Left renal cortex interstitium (tissue), 4 donors: Measurements from ENCODE around the gene ADAMTS5. TPM values are rescaled to one million over a fixed set of nuclear protein-coding genes. Genes with fewer than 3 reads are reported as not detected.
A peak's percentile ranks its signal among the peaks of the same experiment; 100 is the strongest.

Source experiments
- DNase-seq, 4 donors: peaks; one replicate each; pipeline ENCODE4 v3.0.0-alpha.2; 2013; ENCODE audit warnings: low read depth in 4 of 4, low spot score in 2 of 4, missing footprints in 1 of 4
- polyA plus RNA-seq, 4 donors: library from polyadenylated mRNA; unstranded; fragments of 120-200 nt; gene quantifications; one replicate each; pipeline ENCODE4 v1.2.1, GENCODE V29; 2013; ENCODE audit not compliant: insufficient read length in 4 of 4

ADAMTS5 gene
- polyA plus RNA-seq, result 10 to 100 TPM; 19.1 to 25.8 (median 23.5) TPM

DNA sequence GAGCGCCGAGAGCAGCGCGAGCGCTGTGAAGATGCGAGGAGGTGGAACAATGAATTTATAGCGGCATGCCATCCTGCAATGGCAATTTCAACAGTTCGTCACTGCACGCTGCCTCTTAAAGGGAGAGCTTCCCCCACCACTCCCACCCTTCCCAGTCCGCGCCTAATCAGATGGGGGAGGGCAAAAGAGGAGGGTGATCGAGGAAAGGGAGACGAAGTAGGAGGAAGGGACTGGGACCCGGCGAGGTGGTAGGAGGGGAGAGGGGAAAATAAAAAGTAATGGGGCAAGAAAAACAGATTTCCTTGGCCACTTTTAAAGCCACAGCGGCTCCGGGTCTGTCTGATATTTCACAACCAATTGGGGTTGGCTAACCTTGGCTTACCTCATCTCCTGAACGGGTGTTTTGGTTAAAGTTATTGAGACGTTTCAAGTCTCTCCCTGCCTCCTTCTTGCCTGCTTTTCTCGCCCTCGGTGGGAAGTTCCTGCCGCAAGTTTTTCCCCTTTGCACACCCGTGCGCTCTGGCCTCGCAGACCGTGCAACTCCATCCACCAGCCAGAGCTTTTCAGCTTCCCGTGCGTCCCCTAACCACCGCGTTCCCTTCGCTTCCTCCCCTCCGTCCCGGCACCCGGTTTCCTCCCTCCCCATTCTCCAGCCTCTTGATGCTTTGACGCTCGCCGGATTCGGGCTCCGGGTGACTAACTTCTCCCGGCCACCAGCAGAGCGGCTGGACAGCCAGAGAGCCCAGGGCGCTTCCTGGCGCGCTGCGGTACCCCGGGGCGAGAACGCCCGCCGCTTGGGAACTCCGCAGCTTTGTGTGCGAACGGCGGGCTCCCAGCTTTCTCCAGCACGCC is at the start of gene ADAMTS5:
ADAMTS5 (minus strand) TSS at position 27 of the 852 bp plus-strand sequence. CDS start 697 bp downstream, outside the sequence.
- peak in 3 of 4 donors; percentile 62 to 90 (median 81) for DNase-seq

DNA sequence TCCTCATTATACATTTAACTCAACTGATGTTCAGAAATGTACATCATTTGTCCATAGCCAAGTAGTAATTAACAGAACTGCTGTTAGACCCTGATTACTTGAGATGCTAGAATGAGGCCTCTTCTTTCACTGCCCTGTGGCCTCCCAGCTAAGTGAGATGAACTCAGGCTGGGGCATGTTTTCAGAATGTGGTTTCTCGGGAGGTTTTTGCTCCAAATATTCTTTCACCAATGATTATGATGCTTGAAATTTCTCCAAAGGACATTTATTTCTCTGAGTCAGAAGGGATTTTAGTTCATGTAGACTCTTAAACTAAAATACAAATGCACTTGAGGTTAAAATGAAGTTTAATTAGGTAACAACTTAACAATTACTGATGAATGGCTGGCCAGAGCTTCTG is 34.6 kb upstream of the ADAMTS5 start:
- DNase-seq, result no peak

DNA sequence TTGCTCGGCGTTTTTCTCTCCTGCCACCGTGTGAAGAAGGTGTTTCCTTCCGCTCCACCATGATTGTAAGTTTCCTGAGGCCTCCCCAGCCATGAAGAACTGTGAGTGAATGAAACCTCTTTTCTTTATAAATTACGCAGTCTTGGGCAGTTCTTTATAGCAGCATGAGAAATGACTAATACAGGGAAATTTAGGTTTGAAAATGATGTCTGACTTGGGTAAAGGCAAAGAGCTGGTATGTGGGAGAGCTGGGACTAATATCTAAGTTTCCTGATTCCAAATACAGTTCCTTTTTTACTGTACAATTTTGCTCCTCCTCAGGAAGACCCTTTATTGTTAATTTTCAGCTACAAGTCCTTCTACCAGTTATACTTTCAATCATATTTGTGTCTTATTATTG is 16.7 kb upstream of the ADAMTS5 start:
- DNase-seq, result no peak

DNA sequence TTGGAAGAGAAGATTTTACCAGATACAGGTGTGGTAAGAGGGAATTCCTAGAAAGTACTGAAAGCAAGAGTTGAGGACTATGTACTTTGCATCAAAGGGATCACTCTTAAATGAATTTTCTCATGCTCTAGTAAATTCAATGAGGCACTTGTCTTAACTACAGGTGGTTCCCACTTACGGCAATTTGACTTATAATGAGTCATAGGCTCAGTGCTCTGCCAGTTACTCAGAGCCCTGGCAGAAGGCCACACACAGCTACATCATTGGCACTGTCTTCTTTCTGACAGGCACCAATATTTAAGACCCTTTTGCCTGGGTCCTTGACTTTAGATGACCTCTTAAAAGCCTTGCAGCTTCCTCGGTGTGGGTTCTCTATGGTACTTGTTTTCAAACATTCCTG is 15.9 kb upstream of the ADAMTS5 start:
- DNase-seq, result no peak

DNA sequence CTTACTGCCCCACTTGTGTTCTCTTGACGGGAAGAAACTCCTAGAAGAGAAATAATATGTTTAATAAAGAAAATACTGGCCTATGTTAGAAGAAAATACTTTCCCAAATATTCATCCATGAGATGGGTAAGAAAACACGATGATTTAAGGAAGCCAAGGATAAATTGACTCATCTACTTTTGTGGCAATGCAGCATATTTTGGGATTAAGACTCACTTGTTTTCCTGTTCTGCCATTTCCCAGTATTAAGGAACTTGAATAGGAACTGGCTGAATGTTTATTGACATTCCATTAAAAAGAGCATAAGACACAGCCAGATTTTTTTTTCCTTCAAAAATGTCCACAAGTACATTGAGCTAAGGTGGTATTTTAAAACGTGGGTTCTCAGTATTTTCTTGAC is 10.9 kb upstream of the ADAMTS5 start:
- DNase-seq, result no peak

DNA sequence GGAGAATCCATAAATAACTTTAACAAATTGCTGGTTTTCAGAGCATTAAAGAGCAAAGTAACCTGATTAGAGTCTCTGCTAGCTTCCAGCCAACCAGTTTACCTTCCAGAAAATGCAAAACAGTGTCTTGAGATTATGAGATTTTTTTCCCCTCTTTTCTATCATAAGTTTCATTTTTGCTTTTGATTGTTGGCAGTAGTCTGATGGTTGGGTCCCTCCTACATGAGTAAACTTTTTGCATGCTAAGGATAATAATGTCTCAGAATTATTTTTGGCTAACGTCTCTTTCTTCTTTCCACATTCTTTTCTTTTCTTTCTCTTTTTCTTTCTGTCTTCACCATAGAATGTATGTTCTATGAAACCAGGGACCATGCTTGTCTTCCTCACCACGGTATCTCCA is 6.3 kb upstream of the ADAMTS5 start:
- DNase-seq, result no peak

DNA sequence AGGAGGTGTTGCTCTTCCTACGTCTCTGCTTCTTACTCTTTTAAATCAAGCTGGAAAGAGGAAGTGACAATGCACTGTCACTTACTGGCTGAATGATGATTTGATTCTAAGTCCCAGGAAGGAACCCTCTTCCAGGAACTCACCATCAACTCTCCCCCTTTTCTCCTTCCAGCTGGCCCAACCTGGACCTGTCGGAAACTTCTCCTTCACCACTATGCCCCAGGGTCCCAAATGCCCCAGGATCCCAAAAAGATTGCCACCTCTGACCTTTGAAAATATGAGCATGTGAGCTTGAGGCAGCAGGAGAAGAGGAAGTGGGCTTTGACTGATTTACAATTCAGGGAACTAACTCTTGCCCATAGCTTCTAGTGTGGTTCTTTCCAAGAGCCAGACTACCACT is 5.3 kb upstream of the ADAMTS5 start:
- DNase-seq, result no peak

DNA sequence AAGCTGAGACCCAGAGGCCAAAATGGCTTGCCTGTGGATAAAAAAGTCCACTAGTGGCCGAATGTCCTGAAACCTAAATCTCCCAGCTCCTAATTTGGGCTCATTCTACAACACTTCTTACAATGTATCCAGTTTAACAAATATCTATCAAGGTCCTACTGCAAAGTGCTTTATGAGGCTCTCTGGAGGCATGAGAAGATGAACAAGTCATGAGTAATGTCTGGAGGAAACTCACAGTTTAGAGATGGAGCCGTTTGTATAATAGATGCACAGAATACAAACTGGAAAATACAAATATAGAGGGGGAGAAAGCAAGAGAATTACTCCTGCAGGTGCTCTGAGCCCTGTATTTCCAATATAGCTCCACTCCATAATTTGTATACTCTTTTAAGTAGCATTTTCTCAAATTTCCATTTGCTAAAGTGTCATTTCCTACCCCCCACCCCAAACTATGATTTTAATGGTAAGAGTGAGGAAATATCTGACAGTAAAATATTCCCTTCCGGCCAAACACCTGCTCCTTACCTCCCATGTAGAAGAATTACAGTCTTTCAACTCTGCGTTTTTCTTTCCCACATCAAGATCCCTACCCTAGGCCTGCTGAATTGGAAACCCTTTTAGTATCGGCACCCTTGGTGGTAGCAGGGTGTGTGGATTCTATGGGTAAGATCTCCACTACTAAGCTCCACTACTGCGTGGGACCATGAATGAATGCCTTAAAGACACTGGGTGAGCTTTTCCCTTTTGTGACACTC is 3.3 kb upstream of the ADAMTS5 start:
- no peak for DNase-seq

DNA sequence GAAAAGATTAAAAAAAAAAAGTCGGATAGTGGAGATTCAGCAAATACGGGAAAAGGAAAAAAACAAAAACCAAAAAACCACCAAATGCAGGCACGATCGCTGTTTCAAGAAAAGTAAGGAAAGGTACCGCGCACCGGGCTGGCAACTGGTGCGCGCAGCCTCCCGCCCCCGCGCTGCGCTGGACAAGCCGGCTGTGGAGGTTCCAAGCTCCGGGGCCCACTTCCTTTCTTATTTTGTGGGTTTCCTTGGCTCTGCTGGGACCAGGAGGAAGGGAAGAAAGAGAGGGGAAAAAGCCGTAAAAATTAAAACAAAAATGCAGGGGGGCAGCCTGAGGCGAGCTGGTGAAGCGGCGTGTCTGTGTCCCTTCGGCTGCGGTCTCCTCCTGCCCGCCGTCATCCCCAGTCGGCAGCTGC is 233 bp downstream of the ADAMTS5 start:
- DNase-seq, result no peak

DNA sequence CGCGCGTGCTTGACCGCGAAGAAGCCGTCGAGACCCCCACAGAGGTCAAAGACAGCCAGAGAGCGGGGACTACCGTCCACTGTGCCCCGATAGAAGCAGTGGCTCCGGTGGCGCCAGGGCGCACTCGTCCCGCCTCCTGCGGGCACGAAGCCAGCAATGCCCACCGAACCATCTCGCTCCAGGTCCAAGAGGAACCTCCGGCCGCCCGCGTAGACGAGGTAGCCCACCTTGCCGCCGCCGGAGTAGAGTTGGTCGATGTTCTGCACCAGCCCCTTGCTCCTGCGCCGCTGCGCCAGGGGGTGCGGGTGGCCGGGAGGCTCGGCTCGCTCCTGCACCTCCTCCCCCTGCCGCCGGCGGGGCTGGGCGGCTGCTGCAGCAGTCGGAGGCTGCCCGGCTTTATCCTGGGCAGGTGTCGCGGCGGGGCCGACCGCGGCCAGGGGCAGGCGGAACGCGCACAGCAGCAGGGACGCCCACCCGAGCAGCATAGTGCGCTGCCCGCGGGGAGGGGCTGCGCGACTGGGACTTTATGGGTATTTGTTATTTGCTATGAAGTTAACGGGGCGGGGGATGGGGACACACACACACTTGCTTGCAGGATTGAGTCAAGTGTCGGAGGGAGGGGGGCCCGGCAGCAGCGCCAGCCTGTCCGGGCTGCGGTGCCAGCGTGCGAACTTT is 844 bp downstream of the ADAMTS5 start:
- peak in 2 of 4 donors; percentile 60 to 67 for DNase-seq

DNA sequence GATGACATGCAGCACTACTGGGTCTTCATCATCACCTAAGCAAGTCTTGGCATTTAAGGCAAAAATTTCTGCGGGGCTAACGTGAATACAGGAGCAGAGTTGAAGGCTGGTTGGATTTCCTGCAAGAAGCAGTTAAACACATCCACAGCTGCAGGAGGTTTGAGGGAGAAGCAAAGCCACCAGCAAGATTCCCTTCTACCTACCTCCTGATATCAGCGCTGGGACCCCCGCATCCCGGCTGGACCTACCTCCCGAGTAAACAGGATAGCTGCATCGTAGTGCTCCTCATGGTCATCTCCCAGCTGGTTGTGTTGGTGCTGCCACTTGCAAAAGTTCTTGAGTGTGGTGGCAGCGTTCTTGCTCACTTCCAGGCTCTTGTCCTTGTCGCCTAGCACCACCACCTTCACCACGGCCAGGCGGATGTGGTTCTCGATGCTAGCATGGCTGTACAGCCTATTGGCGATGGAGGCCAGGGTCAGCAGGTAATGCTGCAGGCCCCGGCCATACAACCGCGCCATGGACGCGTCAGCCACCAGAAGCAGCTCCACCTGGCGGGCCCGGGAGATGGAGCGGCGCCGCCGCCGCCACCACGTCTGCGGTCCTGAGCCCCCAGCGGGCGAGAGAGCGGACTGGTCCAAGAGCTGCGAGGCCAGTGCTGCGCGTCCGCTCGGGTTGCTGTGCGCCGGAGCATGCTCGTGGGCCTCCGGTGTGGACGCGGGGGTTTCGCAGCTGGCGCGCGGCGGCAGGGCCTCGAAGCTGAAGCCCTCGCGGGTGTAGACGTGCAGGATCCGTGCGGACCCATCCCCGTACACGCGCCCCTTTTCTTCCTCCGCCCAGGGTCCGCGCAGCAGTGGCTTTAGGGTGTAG is 1.6 kb downstream of the ADAMTS5 start:
- peak in 2 of 4 donors; percentile 64 to 76 for DNase-seq

DNA sequence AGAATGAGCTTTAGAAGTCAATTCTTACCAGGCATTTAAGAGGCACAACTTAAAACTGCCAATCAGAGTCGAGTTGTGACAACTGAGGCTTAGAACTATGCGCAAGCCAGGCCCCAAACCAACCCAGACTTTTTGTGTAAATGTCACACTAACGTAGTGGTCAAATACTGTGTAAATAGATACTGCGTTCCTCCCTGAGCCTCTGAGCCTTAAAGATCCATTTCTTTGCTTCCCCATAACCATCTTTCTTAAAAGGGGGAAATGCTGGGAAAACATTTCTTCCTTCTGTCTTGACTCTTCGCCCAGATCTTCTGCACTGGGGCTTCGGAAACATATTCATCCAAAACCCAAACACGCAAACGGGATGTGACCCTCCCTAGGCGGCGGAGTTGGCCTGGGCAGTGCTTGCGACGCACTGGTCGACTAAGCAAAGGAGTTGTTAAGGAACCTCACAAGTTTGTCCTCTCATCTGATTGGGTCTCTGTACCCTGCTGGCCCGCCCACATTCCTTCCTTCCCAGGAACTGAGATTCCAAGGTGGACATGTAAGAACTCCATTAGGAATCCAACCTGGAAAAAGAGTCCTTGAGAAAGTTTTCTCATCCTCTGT is 2.6 kb downstream of the ADAMTS5 start:
- DNase-seq, result peak in 1 of 4 donors; percentile 60

DNA sequence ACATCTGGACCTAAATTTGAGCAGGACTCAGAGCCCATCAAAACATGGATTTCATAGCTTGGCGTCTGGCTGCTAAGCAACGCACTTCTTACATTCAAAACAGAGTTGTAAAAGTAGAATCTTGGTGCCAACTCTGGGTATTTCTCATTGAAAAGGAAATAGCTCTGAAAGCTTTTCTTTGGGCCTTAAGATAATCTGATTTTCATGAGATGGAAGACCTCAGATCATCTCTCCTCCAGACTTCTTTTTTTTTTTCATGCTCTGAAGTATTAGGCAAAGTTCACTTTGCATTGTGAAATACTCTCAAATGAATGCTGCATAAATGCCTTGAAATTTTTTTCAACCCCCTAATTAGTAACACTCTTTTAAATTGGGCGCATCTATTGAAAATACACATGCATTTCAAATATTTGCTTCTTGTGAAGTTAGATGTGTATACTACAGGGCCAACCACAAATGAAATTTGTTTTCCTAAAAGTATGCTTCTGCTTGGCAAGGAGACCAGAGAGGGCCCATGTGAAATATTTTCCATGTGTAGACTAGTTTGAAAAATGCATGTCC is 4.2 kb downstream of the ADAMTS5 start:
- DNase-seq, result no peak

DNA sequence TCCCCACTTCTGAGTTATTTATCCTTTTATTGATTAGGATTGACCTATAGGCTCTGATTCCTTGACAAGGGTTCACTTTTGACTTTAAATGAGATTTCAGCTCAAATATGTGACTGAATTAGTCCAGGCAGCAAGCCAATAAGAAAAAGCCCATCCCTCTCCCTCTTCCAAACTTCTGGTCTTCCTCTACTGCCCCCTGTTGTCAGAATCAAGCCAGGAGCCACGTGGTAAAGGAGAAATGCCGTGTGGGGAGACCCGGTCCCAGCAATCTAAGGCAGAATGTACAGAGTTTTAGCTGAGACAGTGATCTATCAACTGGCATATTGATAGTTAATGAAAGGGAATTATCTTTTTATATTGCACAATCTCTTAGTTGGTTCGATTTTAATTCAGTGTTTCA is 5.2 kb downstream of the ADAMTS5 start:
- DNase-seq, result no peak

DNA sequence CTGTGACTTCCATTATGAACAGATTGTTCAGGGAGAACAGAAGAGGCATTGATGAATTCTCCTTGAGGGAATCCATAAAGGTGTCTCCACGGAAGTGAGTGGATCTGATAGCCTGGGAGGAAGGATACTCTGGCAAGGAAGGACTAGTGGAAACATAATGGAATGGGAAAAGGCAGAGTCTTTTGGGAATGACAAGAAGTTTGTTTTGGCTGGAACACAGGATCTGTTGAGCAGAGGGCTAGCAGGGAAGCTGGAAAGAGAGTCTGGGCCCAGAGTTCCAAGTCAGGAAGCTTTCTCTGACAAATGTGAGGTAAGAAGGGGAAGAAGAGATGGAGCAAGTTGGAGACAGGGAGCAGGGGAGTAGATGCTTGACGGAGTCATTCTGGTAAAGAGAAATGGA is 8.1 kb downstream of the ADAMTS5 start:
- DNase-seq, result no peak

DNA sequence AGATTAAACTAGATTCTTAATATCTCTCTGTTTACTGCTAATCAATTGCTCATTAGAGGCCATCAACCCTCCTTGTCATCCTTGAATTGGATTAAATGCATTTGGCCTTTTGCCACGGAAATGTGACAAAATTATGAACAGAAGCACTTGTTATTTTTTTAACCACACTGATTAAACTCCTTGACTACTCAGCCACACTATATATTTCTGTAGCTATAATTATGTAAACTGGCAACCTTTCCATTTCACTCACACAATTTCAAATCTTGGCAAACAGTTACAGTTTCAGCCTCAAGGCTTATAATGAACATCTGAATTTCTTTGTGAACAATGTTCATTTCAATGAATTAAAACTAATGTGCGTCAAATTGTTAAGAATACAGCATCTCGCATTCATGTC is 10.1 kb downstream of the ADAMTS5 start:
- DNase-seq, result no peak

DNA sequence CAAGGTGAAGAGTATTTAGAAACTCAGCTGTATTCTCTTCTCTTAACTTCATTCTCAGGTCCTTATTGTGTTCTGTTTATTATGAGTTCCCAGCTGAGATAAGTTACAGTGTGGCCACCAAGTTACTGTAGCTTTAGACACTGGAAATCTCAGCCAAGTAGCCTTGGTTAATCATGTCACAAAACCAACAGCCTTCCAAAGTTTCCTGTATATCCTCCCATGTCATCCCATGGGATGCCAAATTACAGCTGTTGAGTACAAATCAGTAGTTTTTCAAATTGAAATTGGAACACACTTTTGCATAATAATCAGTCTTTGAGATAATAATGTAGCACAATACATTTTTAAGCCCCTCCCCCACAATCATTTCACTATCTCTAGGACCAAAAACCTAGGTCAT is 10.7 kb downstream of the ADAMTS5 start:
- no peak for DNase-seq

DNA sequence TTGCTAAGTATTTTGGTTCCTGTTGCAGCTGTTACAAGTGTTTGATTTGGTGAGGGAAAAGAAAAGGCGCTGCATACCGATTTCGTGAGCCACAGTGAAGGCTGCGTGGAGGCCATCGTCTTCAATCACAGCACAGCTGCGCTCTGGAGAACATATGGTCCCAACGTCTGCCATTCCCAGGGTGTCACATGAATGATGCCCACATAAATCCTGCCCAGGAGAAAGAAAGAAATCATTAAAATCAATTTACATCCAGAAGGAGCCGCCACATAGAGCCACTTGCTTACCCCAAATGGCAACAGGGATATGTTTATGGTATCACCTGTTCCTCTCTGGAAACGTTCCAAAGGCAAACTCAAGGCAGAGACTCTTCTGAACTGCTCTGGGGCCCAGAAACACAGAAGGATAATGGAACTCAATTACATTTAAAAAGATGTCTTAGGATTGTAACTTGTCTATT is 12.2 kb downstream of the ADAMTS5 start:
- DNase-seq, result no peak

DNA sequence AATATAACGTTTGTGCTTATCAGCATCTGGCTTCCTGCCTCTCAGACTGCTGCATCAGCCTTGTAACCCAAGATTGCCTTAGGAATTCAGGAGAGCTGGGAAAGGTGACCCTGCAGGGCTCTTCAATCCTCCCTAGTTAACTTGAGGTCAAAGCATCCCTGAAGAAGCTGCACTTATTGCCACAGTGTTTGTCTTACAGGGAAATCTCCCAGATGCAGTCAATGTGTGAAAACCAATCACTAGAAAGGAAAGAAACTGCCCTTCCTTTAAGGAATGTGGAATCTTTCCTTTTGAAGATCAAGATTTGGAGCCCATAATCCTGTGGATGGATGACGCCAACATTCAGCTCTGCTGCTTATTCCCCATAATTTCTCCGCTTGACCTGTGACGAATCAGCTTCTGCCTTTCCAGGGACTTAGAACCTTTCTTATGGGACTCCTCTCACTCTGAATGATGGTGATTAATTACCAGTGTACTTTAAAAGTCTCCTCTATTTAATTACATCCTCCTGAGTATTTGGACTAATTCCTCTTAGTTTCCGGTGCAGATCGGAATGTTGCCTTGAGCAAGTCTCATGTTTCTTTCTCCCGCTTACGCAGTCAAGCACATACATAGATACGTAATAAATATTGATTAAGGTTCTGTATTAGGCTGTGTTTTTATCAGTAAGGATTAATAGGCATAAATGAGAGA is 14.4 kb downstream of the ADAMTS5 start:
- DNase-seq, result peak in 1 of 4 donors; percentile 64
